Neural crest cell (in vitro differentiated cells): ENCODE measurements around the gene S100A14. TPM values are rescaled to one million over a fixed set of nuclear protein-coding genes. Genes with fewer than 3 reads are reported as not detected.

Experiments
- DNase-seq: peaks from one replicate; pipeline ENCODE4 v3.0.0; 2021; ENCODE audit warnings: low read depth, mixed read lengths, low spot score
- H3K27ac Mint-ChIP-seq: one replicate; pipeline ENCODE4 v1.8.0; 2021; ENCODE audit warnings: mild to moderate bottlenecking, mixed read lengths; ENCODE audit not compliant: unreplicated experiment
- H3K27me3 Mint-ChIP-seq: 2 replicates; pipeline ENCODE4 v1.8.0; 2021; ENCODE audit warnings: low read depth, mild to moderate bottlenecking, mixed read lengths
- H3K36me3 Mint-ChIP-seq: 2 replicates; pipeline ENCODE4 v1.8.0; 2021; ENCODE audit warnings: low read depth, mild to moderate bottlenecking, mixed read lengths
- H3K4me1 Mint-ChIP-seq: 2 replicates; pipeline ENCODE4 v1.8.0; 2021; ENCODE audit warnings: mixed read lengths
- H3K4me3 Mint-ChIP-seq: one replicate; pipeline ENCODE4 v1.8.0; 2021; ENCODE audit warnings: mild to moderate bottlenecking, mixed read lengths
- H3K9me3 Mint-ChIP-seq: 2 replicates; pipeline ENCODE4 v1.8.0; 2021; ENCODE audit warnings: mixed read lengths
- CTCF ChIP-seq: fragments of 200-600 bp; sonication (generic); conservative IDR thresholded peaks from 2 replicates; pipeline ENCODE4 v1.5.0; 2021; ENCODE audit warnings: antibody characterized with exemption, mild to moderate bottlenecking
- total RNA-seq: library from RNA; stranded (reverse); gene quantifications from 2 replicates; pipeline ENCODE4 v1.2.1, GENCODE V29; 2021

The S100A14 gene
- total RNA-seq, 1 donor from 2014 or later: not detected

- peak overlapping the region; percentile 3 for H3K4me3 Mint-ChIP-seq
- DNase-seq: no peak
- no peaks in the 10 kb centered on the region for H3K27me3 Mint-ChIP-seq
- peaks cover 6% of the 10 kb centered on the region for H3K4me1 Mint-ChIP-seq
- no peak for TF ChIP-seq CTCF
- no peak overlapping the region for H3K27ac Mint-ChIP-seq
- no peaks in the 10 kb centered on the region for H3K9me3 Mint-ChIP-seq
- H3K36me3 Mint-ChIP-seq: peaks cover 20% of the 10 kb centered on the region
These were observed 33.7 kb upstream of the S100A14 start for GRCh38 chr1:153649863-153650235.

GRCh38 chr1:153649137-153649862 is 33.2 kb upstream of the S100A14 start:
- no peak for TF ChIP-seq CTCF
- no peaks in the 10 kb centered on the region for H3K27me3 Mint-ChIP-seq
- no peak overlapping the region for H3K4me3 Mint-ChIP-seq
- no peak for DNase-seq
- H3K36me3 Mint-ChIP-seq: peaks cover 22% of the 10 kb centered on the region
- peaks cover 6% of the 10 kb centered on the region for H3K4me1 Mint-ChIP-seq
- no peaks in the 10 kb centered on the region for H3K9me3 Mint-ChIP-seq
- peak overlapping the region; percentile 57 for H3K27ac Mint-ChIP-seq

GRCh38 chr1:153648000-153648643 is 32.0 kb upstream of the S100A14 start:
- peaks cover 25% of the 10 kb centered on the region for H3K36me3 Mint-ChIP-seq
- H3K4me1 Mint-ChIP-seq: peaks cover 11% of the 10 kb centered on the region
- no peaks in the 10 kb centered on the region for H3K9me3 Mint-ChIP-seq
- DNase-seq: no peak
- H3K4me3 Mint-ChIP-seq: peak overlapping the region; percentile 19
- H3K27ac Mint-ChIP-seq: no peak overlapping the region
- no peak for TF ChIP-seq CTCF
- no peaks in the 10 kb centered on the region for H3K27me3 Mint-ChIP-seq

- Mint-ChIP-seq H3K36me3 (peaks cover 25% of the 10 kb centered on the region), H3K27ac (no peak overlapping the region), H3K4me1 (peaks cover 11% of the 10 kb centered on the region), H3K9me3 (no peaks in the 10 kb centered on the region), H3K27me3 (no peaks in the 10 kb centered on the region), H3K4me3 (no peak overlapping the region)
- TF ChIP-seq CTCF: no peak
- DNase-seq: no peak
These were observed 31.2 kb upstream of the S100A14 start for GRCh38 chr1:153647346-153647714.

- no peaks in the 10 kb centered on the region for H3K27me3 Mint-ChIP-seq
- H3K9me3 Mint-ChIP-seq: no peaks in the 10 kb centered on the region
- H3K4me3 Mint-ChIP-seq: peak overlapping the region; percentile 21
- no peak for DNase-seq
- peaks cover 11% of the 10 kb centered on the region for H3K4me1 Mint-ChIP-seq
- TF ChIP-seq CTCF: no peak
- no peak overlapping the region for H3K27ac Mint-ChIP-seq
- peaks cover 28% of the 10 kb centered on the region for H3K36me3 Mint-ChIP-seq
These were observed 30.7 kb upstream of the S100A14 start for GRCh38 chr1:153646672-153647345.
